H1 (cell line): Measurements from ENCODE around the gene IPO13. TPM values are rescaled to one million over a fixed set of nuclear protein-coding genes. Genes with fewer than 3 reads are reported as not detected.

Source experiments
- ATF3 ChIP-seq: IDR thresholded peaks from 2 replicates; pipeline ENCODE4 v1.6.1; 2011; ENCODE audit warnings: low read depth, mild to moderate bottlenecking, low read length; ENCODE audit not compliant: insufficient read depth
- SAP30 ChIP-seq: fragments of 300-600 bp; sonication (generic); IDR thresholded peaks from 2 replicates; pipeline ENCODE4 v1.7.1; 2012; ENCODE audit warnings: low read length, moderate library complexity, mild to moderate bottlenecking, inconsistent platforms; ENCODE audit not compliant: insufficient read depth, insufficient replicate concordance
- SIX5 ChIP-seq: IDR thresholded peaks from 2 replicates; pipeline ENCODE4 v1.6.1; 2011; ENCODE audit warnings: mild to moderate bottlenecking, low read depth, low read length
- polyA plus RNA-seq, 7 experiments: library from polyadenylated mRNA; depleted of rRNA in 3 of 7; stranded (reverse) in 5 of 7; unstranded in 2 of 7; fragments of >200 nt in 5 of 7; fragments of 200-250 nt in 2 of 7; gene quantifications; 1 replicate in 5 of 7; 2 replicates in 1 of 7; 4 replicates in 1 of 7; pipeline versions ENCODE4 v1.2.1 to v1.2.3, GENCODE V29; 2011 to 2013; ENCODE audit warnings: missing spikeins in 2 of 7, mixed read lengths in 2 of 7
- total RNA-seq: library from RNA; stranded (reverse); fragmentation: NEBNext Ultra II Directional; extraction: Animal tissue kit (Norgen Biotek cat#: 25700); gene quantifications from 2 replicates; pipeline ENCODE4 v1.2.1, GENCODE V29; 2021

Gene IPO13
- total and polyA plus RNA-seq, 2 of the 8 experiments (the other 6 are each of a cell fraction or from before 2014, with no cell fraction given): 23.0 to 27.0 TPM

- TF ChIP-seq SAP30: no peak
- no peak for TF ChIP-seq ATF3
- no peak for TF ChIP-seq SIX5
Measured at GRCh38 chr1:43983253-43983899, 36.6 kb downstream of the IPO13 start (continued).
